Middle frontal gyrus (tissue), 1 donor: ENCODE measurements around the gene RBM10.

Experiments used
- DNase-seq: peaks from one replicate; pipeline ENCODE4 v3.0.0-alpha.2; 2015; ENCODE audit warnings: low spot score; ENCODE audit errors: extremely low spot score

The RBM10 gene

GRCh38 chrX:47235691-47236103, 90.7 kb downstream of the RBM10 start:
- no peak for DNase-seq
